ENCODE data around the gene MYO18B.

MYO18B gene

DNA sequence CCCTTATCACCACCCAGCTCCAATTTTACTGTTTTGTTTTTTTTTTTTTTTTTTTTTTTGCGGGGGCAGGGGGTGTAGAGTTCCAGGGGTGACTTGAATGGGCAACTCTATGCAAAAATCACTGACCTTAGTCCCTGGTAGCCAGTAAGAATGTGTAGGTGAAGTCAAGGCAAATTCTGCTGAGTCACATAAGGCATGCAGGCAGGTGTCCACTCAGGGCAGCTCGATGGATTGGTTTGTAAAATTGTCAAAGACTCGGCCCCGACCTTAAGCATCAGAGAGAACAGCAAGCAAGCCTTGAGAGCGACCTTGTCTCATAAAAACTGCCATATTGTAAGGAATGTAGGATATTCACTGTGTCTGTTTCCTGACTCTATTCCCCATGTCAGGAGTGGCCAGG is 275.9 kb downstream of the MYO18B start:
- DNase-seq = no peak

GRCh38 chr22:26019596-26019995 is 277.6 kb downstream of the MYO18B start:
- DNase-seq = no peak

GRCh38 chr22:26021516-26021915 is 279.5 kb downstream of the MYO18B start:
- DNase-seq = no peak

GRCh38 chr22:26023104-26023775 is 281.3 kb downstream of the MYO18B start:
- no peak for DNase-seq

DNA sequence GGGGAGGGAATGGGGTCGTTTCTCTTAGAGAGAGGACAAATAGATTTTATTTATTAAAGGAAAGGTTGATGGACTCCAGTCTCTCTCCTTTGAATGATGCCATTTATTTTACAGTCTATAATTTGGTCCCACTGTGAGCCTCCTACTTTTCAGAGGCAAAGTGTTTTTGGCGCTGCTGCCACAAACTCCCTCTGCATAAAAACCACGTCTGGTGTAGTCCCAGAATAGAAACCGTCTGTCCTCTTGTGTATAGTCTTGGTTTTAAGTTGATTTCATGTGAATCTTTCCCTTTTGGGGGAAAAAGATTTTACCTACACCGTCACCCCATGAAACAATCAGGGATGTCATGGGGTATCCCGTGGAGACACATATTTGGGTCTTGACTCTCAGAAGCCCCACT is 283.6 kb downstream of the MYO18B start:
- DNase-seq = no peak

- DNase-seq = no peak
Measured at GRCh38 chr22:26027341-26027740, 285.4 kb downstream of the MYO18B start.

DNA sequence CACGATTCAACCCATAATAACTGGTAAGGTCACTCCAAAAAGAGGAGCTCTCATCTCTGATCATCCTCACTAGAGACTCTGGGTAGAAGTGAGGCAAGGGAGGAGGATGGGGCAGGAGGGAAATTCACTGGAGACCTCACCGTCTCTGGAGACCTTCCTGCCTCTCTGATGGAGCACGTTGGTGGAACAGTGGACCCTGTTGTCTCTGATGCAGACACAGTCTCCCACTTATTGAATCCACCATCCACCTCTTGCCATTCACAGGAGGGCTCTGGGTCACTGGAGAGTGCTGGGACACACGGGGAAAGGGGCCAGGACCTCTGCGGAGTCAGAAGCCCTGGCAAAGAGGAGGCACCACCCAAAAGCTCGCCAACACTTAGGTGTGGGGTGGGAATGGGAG is 289.7 kb downstream of the MYO18B start:
- DNase-seq = no peak

GRCh38 chr22:26033071-26033470 is 291.1 kb downstream of the MYO18B start:
- DNase-seq = no peak

DNA sequence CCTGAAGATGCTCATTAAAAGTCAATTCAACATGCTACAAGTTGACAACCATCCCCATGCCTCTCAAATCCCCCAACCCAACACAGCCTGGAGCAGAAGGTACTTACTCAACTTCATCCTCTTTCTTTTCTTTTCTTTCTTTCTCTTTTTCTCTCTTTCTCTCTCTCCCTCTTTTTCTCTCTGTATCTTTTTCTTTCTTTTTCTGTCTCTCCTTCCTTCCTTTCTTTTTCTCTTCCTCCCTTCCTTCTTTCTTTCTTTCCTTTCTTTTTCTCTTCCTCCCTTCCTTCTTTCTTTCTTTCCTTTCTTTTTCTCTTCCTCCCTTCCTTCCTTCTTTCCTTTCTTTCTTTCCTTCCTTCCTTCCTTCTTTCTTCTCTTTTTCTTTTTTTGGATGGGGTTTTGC is 291.6 kb downstream of the MYO18B start:
- DNase-seq = no peak

DNA sequence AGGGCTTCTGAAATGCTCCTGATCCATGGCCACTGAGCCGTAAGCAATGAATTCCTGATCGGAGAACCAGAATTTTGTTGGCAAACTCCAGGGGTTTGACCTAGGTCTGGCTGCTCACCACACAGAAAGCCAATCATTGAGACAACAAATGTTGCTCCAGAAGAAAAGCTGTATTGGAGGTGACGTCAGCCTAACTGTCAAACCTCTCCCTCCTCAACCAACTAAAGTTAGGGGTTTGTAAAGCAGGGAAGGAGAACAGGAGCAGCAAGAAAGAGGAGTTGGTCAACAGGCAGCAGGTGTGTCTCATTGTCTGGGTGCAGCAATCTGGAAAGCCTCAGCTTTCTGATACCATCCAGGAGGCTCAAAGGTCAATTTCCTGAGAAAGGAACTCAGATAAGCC is 293.5 kb downstream of the MYO18B start:
- DNase-seq = no peak

- no peak for DNase-seq
Measured at GRCh38 chr22:26038365-26038764, 296.4 kb downstream of the MYO18B start.

GRCh38 chr22:26041931-26042330 is 299.9 kb downstream of the MYO18B start:
- DNase-seq = no peak

GRCh38 chr22:26043031-26043430 is 301.0 kb downstream of the MYO18B start:
- no peak for DNase-seq

- no peak for DNase-seq
Measured at GRCh38 chr22:26045051-26045450, 303.1 kb downstream of the MYO18B start.

DNA sequence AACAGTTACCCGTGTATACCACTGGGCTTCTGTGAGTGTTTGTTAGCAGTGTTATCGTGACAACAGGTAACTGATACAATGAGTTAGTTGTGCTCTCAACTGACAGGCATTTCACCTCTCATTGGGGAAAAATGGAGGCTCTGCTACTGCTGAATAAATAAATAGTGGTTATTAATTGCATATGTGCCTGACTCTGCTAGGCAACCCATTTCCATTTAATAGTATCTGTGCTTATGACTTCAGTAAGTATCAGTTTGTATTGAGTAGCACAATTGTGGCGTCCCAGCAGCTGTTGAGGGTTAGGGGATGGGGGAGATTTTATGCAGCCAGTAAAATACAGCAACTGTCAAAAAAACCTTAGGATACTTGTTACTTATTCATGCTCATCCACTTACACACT is 303.9 kb downstream of the MYO18B start:
- DNase-seq = no peak

DNA sequence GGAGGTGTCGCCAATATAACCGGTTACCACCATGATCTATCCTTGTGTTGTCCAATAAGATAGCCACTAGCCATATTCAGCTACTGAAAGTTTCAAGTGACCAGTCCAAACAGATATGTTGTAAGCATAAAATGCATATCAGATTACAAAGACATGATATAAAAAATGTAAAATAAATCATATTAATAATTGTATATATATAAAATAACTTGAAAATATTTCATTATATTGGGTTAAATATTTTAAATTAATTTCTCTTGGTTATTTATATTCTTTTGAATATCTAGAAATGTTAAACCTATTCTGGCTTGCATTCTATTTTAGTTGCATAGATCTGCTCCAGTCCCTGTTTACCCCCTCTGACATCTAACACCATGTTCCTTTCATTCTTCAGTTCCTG is 305.5 kb downstream of the MYO18B start:
- DNase-seq = no peak

GRCh38 chr22:26047920-26048319 is 305.9 kb downstream of the MYO18B start:
- no peak for DNase-seq

DNA sequence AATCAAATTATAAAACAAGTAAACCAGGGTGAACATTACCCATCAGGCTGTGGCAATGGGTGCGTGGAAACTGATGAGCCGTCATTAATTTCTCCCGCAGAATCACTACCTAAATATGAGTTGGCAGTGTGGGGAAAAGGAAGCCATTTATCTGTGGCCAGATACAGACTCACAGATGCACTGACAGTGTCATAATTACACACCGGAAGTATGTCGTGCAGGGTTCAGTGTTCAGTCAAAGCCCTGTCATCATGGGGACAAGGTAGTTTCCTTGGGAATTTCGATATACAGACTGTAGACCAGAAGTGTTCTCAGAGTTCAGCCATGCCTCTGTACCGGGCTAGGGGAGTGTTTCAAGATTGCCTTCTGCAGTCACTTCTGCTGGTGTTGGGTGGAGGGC is 308.1 kb downstream of the MYO18B start:
- no peak for DNase-seq

DNA sequence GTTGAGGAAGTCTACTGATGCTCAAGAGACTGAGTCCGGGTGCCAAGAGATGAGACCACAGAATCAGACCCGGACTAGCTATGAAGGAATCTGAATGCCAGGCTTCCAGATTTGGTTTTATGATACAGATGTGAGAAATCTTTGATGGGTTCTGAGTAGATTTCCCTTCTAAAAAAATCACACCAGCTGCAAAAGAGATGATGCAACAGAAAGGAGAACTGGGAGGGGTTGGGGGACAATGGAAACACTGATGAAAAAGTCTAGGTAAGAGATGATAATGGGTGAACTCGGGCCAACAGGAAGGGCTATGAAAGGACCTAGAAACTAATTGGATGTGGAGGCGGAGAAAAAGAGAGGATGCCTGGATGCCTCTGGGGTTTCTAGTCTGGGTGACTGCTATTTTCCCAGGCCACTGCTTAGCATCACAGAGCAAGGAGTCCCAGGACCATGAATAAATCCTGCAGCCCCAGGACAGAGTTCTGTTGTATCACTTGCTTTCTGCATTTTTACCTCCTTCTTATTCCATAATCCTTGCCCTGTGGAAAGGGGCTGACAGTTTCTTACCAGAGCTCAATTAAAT is 311.8 kb downstream of the MYO18B start:
- no peak for DNase-seq

DNA sequence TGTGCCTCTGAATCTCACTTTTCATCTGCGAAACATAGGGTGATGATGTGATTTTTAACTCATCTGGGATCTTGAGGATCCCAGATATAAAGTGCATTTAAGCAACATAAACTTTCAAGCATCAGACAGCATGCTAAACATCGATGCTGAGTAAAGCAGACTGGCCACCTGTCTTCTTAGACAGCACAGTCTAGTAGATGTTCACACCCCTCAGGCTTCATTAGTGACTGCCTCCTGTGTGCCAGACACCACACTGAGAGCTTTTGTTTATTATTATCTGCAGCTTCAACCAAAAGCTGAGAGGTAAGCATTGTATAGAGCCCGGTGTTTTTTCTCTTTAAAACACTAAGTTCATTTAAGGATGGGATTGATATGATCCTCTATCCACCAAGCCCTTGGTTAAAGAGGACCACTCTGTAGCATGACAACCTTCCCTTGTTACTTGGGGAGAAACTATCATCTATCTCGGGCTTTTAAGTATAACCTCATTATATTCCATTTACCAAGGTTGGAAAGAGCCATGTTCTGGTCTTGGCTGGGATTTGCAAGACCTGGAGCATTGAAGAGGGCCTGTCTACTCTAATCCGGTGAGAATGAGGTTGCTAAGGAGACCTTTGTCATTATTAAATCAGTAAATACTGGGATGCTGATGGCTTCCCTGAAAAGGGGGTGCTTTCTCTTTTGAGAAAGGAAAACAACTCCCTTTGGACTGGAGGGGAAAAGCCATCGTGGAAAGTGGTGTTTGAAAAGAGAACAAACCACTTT is 313.0 kb downstream of the MYO18B start:
- DNase-seq = no peak

DNA sequence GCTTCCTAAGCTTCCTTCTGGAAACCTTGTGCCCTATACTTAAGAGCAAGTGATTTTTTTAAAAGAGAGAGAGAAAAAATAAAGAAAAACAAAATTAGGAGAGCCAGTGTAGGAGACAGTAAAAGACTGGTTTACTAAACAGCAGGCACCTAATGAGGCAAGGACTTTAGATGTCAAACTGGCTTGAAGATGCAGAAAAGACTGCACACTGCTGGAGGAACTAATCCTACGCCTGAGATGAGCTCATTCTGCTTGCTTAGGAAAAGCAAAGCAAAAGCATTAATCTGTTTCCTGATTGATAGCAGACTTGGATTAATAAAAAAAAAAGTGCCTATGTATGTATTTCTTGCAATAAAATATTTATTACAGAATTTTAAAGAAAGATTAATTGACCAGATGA is 313.7 kb downstream of the MYO18B start:
- DNase-seq = no peak

GRCh38 chr22:26056455-26057200 is 314.6 kb downstream of the MYO18B start:
- DNase-seq = no peak

DNA sequence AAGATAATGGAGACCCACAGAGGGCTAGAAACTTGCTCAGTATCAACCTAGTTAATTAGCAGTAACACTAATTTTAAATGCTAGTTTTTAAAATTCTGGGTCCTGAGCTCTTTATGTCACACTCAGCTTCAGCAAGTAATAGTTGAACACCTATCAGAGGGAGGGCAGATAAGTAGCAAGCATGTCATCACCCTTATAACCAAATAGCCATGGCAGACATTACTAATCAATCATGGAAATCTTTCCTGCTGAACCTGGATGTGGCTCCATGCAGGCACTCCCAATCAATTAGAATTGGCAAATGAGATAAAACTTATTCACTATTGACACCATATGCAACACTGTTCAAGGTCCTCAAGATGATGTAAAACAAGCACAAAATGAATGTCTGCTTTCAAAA is 315.7 kb downstream of the MYO18B start:
- DNase-seq = no peak

DNA sequence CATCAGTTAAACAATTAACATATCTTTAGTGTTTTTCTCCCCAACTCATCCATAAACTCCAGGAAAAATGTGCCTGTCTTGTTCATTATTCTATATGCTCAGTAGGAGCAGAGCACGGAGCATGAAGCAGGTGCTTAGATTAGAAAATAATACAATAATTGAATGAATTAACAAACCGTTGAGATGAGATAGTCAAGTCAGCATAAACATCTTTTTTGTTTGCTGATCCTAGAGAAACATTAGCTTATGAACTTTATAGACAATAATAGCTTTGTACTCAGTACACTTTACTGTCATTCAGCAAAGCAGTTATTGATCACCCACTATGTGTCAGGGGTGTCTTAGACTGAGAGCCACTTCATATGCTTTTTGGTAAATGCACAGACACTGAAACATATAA is 322.1 kb downstream of the MYO18B start:
- no peak for DNase-seq

Data from activated CD4-positive, alpha-beta T cell treated with anti-CD3 and anti-CD28 coated beads, Interleukin-2, amount 50 U/mL, for 1 hour (primary cell).